ENCODE results near the gene MPP3.
"Not testable (repeated sequence)": the region's sequence is repeated elsewhere in the genome, so short reads cannot be mapped to it uniquely, and the experiment has no call there.

The MPP3 gene

DNA sequence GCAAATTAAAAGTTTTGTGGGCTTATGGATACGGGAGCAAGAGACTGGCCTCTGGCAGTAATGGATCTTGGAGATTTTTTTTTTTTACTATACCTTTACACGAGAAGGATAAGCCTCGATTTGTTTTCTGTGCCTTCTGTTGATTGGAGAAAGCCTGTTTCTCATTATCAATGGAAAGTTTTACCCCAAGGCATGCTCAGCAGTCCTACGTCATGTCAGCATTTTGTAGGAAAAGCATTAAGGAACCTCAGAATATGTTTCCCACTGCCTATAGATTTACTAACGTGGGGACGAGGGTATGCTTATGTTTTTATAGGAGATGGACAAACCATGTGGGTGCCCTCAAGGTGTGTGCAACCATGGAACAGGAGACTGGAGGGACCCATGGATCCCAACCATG, 40.9 kb upstream of the MPP3 start:
- no peak overlapping the region for H2AFZ ChIP-seq (ENCODE audit: low read depth, low read length)
- no peak overlapping the region for H3K4me3 ChIP-seq (ENCODE audit: low read length)
- no peak overlapping the region for H3K9ac ChIP-seq (ENCODE audit: low read length)
- peaks cover 22% of the 10 kb centered on the region for H3K27me3 ChIP-seq (ENCODE audit: low read depth, low read length)
- no peaks in the 10 kb centered on the region for H3K36me3 ChIP-seq (replicated peaks; ENCODE audit: low read depth, low read length)
- H3K79me2 ChIP-seq (ENCODE audit: low read length), result no peaks in the 10 kb centered on the region
- no peaks in the 10 kb centered on the region for H3K9me3 ChIP-seq (ENCODE audit: insufficient read depth, low read length)
- H3K27ac ChIP-seq (ENCODE audit: low read length), result no peak overlapping the region
- TF ChIP-seq, protein P1, sequence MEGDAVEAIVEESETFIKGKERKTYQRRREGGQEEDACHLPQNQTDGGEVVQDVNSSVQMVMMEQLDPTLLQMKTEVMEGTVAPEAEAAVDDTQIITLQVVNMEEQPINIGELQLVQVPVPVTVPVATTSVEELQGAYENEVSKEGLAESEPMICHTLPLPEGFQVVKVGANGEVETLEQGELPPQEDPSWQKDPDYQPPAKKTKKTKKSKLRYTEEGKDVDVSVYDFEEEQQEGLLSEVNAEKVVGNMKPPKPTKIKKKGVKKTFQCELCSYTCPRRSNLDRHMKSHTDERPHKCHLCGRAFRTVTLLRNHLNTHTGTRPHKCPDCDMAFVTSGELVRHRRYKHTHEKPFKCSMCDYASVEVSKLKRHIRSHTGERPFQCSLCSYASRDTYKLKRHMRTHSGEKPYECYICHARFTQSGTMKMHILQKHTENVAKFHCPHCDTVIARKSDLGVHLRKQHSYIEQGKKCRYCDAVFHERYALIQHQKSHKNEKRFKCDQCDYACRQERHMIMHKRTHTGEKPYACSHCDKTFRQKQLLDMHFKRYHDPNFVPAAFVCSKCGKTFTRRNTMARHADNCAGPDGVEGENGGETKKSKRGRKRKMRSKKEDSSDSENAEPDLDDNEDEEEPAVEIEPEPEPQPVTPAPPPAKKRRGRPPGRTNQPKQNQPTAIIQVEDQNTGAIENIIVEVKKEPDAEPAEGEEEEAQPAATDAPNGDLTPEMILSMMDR (IDR thresholded peaks at IDR 0.05; ENCODE audit: low read depth, low read length), result no peak
- no peak for TF ChIP-seq EZH2phosphoT487 (IDR thresholded peaks at IDR 0.05; ENCODE audit: low read depth)
- H4K20me1 ChIP-seq (ENCODE audit: insufficient read depth, low read length), result no peaks in the 10 kb centered on the region
- H3K4me1 ChIP-seq (ENCODE audit: low read length), result no peaks in the 10 kb centered on the region
- no peak overlapping the region for H3K4me2 ChIP-seq (ENCODE audit: low read length)

DNA sequence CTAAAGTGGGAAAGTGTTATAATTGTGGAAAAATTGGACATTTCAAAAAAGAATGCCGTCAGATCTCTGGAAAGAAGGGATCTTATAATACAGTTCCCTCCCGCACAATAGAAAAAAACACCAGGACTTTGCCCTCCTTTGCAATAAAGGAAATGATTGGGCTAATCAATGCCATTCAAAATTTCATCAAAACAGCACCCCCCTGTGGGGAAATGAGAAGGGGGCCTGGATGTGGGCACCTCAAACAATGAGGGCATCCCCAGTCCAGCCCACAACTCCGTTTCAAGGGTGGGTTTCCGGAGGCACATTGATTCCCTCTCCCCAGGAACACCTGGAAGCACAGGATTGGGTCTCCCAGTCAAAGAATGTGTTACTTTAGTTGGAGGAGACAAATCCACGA, 40.1 kb upstream of the MPP3 start:
- H3K4me1 ChIP-seq (ENCODE audit: low read length), result peaks cover 5% of the 10 kb centered on the region; the same call in 1 of the 2 replicates
- no peak overlapping the region for H2AFZ ChIP-seq (ENCODE audit: low read depth, low read length)
- H3K9ac ChIP-seq (ENCODE audit: low read length), result no peak overlapping the region
- no peak overlapping the region for H3K4me2 ChIP-seq (ENCODE audit: low read length)
- H3K27ac ChIP-seq (ENCODE audit: low read length), result no peak overlapping the region
- H3K36me3 ChIP-seq (replicated peaks; ENCODE audit: low read depth, low read length), result no peaks in the 10 kb centered on the region
- H3K9me3 ChIP-seq (ENCODE audit: insufficient read depth, low read length), result peaks cover 7% of the 10 kb centered on the region; the same call in 1 of the 2 replicates
- H3K4me3 ChIP-seq (ENCODE audit: low read length), result no peak overlapping the region
- H4K20me1 ChIP-seq (ENCODE audit: insufficient read depth, low read length), result no peaks in the 10 kb centered on the region
- peaks cover 28% of the 10 kb centered on the region for H3K27me3 ChIP-seq (ENCODE audit: low read depth, low read length)
- no peaks in the 10 kb centered on the region for H3K79me2 ChIP-seq (ENCODE audit: low read length)
- TF ChIP-seq, protein P1 (IDR thresholded peaks at IDR 0.05; ENCODE audit: low read depth, low read length), result no peak
- TF ChIP-seq EZH2phosphoT487 (IDR thresholded peaks at IDR 0.05; ENCODE audit: low read depth), result no peak

DNA sequence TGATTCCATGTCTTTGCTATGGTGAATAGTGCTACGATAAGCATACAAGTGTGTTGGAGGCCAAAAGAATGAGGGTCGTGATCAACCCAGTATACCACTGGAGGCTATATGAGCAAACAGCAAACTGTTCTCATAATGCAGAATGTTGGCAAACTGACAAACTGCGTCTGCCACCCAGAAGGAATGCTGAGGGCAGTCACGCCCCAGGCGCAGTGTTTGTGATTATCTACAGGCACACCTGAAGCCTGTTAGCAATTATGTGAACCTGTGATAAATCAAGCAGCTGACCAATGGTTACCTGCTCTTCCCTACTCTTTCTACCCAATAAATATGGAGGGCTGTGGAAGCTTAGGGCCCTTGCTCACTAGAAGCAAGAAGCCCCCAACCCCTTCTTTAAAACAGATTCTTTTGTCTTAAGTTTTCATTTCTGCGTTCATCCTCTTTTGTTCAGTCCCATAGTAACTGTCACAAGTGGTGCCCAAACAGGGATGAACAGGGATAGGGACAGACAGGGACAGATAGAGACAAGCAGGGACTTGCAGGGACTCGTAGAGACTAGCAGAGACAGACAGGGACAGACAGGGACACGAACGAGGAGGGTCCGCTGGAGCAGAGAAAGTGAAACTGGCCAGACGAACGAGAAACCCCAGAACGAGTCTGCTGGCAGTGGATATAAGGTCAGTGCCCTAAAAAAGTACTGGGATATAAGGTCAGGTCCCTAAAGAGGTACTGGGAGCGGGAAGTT, 39.2 kb upstream of the MPP3 start:
- Histone ChIP-seq H4K20me1 (ENCODE audit: insufficient read depth, low read length) (no peaks in the 10 kb centered on the region), H3K36me3 (replicated peaks; ENCODE audit: low read depth, low read length) (no peaks in the 10 kb centered on the region), H3K27ac (ENCODE audit: low read length) (no peak overlapping the region), H3K9me3 (ENCODE audit: insufficient read depth, low read length) (peaks cover 8% of the 10 kb centered on the region; the same call in 1 of the 2 replicates), H2AFZ (ENCODE audit: low read depth, low read length) (no peak overlapping the region), H3K4me3 (ENCODE audit: low read length) (no peak overlapping the region), H3K4me1 (ENCODE audit: low read length) (peaks cover 7% of the 10 kb centered on the region; the same call in 1 of the 2 replicates), H3K27me3 (ENCODE audit: low read depth, low read length) (peaks cover 36% of the 10 kb centered on the region), H3K79me2 (ENCODE audit: low read length) (no peaks in the 10 kb centered on the region), H3K4me2 (ENCODE audit: low read length) (no peak overlapping the region; the same call in 1 of the 2 replicates), H3K9ac (ENCODE audit: low read length) (no peak overlapping the region)
- TF ChIP-seq, protein P1 (IDR thresholded peaks at IDR 0.05; ENCODE audit: low read depth, low read length), result no peak
- TF ChIP-seq EZH2phosphoT487 (IDR thresholded peaks at IDR 0.05; ENCODE audit: low read depth), result no peak

DNA sequence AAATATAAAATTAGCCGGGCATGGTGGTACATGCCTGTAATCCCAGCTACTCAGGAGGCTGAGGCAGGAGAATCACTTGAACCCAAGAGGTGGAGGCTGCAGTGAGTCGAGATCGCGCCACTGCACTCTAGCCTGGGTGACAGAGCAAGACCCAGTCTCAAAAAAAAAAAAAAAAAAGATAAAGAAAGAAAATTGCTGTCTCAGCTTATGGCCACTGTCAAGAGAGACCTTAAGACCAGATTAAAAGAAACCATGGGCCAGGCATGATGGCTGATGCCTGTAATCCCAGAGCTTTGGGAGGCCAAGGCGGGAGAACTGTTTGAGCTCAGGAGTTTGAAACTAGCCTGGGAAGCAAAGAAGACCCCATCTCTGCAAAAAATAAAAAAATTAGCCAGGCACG, 36.1 kb upstream of the MPP3 start:
- H3K4me3 ChIP-seq (ENCODE audit: low read length); H3K79me2 ChIP-seq (ENCODE audit: low read length): not testable (repeated sequence)

More for the DNA sequence above, 36.1 kb upstream of the MPP3 start:
- peaks cover 47% of the 10 kb centered on the region for H3K27me3 ChIP-seq (ENCODE audit: low read depth, low read length)
- H4K20me1 ChIP-seq (ENCODE audit: insufficient read depth, low read length); H3K36me3 ChIP-seq (replicated peaks; ENCODE audit: low read depth, low read length); H3K9me3 ChIP-seq (ENCODE audit: insufficient read depth, low read length); H3K9ac ChIP-seq (ENCODE audit: low read length); H2AFZ ChIP-seq (ENCODE audit: low read depth, low read length); H3K4me2 ChIP-seq (ENCODE audit: low read length); H3K27ac ChIP-seq (ENCODE audit: low read length); H3K4me1 ChIP-seq (ENCODE audit: low read length): not testable (repeated sequence)
